DND-41 (cell line): ENCODE measurements around the gene RPRD1A.

Source experiments
- CTCF ChIP-seq: IDR thresholded peaks from 2 replicates; pipeline ENCODE4 v1.5.1; 2012; ENCODE audit warnings: borderline replicate concordance, low read length, moderate library complexity, mild to moderate bottlenecking; ENCODE audit not compliant: poor library complexity, severe bottlenecking; ENCODE audit errors: extremely low read depth
- EZH2 ChIP-seq: IDR thresholded peaks from 3 replicates; pipeline ENCODE4 v1.6.1; 2012; ENCODE audit warnings: borderline replicate concordance, low read depth, mild to moderate bottlenecking, moderate library complexity, low read length, inconsistent platforms; ENCODE audit not compliant: severe bottlenecking

DNA sequence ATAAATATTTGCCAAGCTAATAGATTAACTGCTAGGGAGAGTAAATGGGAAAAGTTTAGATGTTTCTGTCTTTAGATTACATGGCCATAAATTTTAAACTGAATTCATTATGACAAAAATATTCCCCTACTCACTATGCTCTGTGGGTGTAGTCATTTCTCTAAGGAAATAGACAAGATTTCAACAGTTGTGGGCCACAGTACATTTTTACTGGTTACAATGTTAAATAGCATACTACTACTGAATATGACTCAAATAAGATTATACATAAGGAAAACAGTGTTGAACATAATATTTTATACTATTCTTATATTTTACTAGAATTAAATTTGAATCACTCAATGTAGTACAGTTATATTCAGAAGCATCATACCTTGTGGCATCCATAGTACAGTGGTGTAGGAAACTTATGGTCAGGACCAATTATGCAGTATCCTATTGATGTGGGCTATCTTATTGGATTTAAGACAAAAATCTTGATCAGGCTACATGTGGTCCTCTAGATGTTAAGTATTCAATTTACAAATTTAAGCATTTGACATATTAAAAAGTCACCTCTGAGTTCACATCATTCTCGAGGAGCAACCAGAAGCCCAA lies 33.0 kb downstream of the RPRD1A start:
- TF ChIP-seq EZH2 (no peak), CTCF (no peak)
